Peyer's patch (tissue), 4 donors: ENCODE data around the gene TGFBI.

Experiments
- CTCF ChIP-seq, 6 experiments: fragments of 450-650 bp in 4 of 6; fragments of 200-600 bp in 2 of 6; sonication (generic) in 1 of 6; IDR thresholded peaks; one replicate each; pipeline ENCODE4 v1.5.1; 2017 to 2019; ENCODE audit warnings: antibody characterized with exemption in 6 of 6, mild to moderate bottlenecking in 3 of 6, moderate library complexity in 1 of 6
- POLR2A ChIP-seq, 2 donors: fragments of 450-650 bp; IDR thresholded peaks; one replicate each; pipeline ENCODE4 v1.5.1; 2017; ENCODE audit warnings: antibody characterized with exemption in 2 of 2, mild to moderate bottlenecking in 2 of 2, moderate library complexity in 2 of 2

GRCh38 chr5:136054142-136055019 is 25.6 kb downstream of the TGFBI start:
- TF ChIP-seq POLR2A (IDR thresholded peaks at IDR 0.05) = no peak
- TF ChIP-seq CTCF (IDR thresholded peaks at IDR 0.05) = no peak
